MCF 10A (cell line): ENCODE data around the gene TRIML2. TPM values are rescaled to one million over a fixed set of nuclear protein-coding genes. Genes with fewer than 3 reads are reported as not detected.
A peak's percentile ranks its signal among the peaks of the same experiment; 100 is the strongest.

Experiments used
- BruUV-seq: library from RNA; stranded (reverse); fragments of 400-500 nt; replicated peaks from 2 replicates; lab custom pipeline; 2021; lab: Mats Ljungman, UMichigan
- CTCF ChIA-PET: fragments of 300-600 bp; sonication (Branson Sonifier 250); formaldehyde crosslinking; extraction: SDS; loops from one replicate; lab custom pipeline; 2021; ENCODE audit warnings: antibody characterized with exemption, inconsistent platforms; lab: Yijun Ruan, JAX
- POLR2A ChIA-PET: fragments of 300-600, 350-650 bp; sonication (Branson Sonifier 250); formaldehyde crosslinking; extraction: SDS; loops from one replicate; lab custom pipeline; 2020; ENCODE audit warnings: antibody characterized with exemption, inconsistent platforms; lab: Yijun Ruan, JAX
- DNase-seq: peaks from one replicate; pipeline ENCODE4 v3.0.0-alpha.2; 2018; ENCODE audit not compliant: unreplicated experiment
- H3K27ac Mint-ChIP-seq: one replicate; pipeline ENCODE4 v1.8.0; 2022; ENCODE audit warnings: mild to moderate bottlenecking, low read depth, mixed read lengths; ENCODE audit not compliant: unreplicated experiment
- H3K27me3 Mint-ChIP-seq: one replicate; pipeline ENCODE4 v1.8.0; 2022; ENCODE audit warnings: mixed read lengths; ENCODE audit not compliant: insufficient read depth, unreplicated experiment
- H3K36me3 Mint-ChIP-seq: one replicate; pipeline ENCODE4 v1.8.0; 2022; ENCODE audit warnings: mild to moderate bottlenecking, moderate library complexity, mixed read lengths; ENCODE audit not compliant: insufficient read depth, unreplicated experiment
- H3K4me1 Mint-ChIP-seq: one replicate; pipeline ENCODE4 v1.8.0; 2022; ENCODE audit warnings: mixed read lengths; ENCODE audit not compliant: insufficient read depth, unreplicated experiment
- H3K4me3 Mint-ChIP-seq: one replicate; pipeline ENCODE4 v1.8.0; 2022; ENCODE audit warnings: mild to moderate bottlenecking, moderate library complexity, mixed read lengths; ENCODE audit not compliant: unreplicated experiment
- H3K9me3 Mint-ChIP-seq: one replicate; pipeline ENCODE4 v1.8.0; 2022; ENCODE audit warnings: mixed read lengths; ENCODE audit not compliant: unreplicated experiment
- intact Hi-C: fragments of 100-400 bp; cut with micrococcal nuclease; formaldehyde crosslinking; loops from 2 replicates; pipeline ENCODE4 v1.14.1; 2022
- total RNA-seq: library from RNA; stranded (reverse); gene quantifications from 2 replicates; pipeline ENCODE4 v1.2.3, GENCODE V29; 2022
- TF ChIP-seq, protein P1 (sequence below): fragments of 200-600 bp; IDR thresholded peaks from one replicate; pipeline ENCODE4 v1.8.0; 2022; ENCODE audit warnings: antibody characterized with exemption, mild to moderate bottlenecking; ENCODE audit not compliant: unreplicated experiment

The TRIML2 gene
- total RNA-seq, 1 experiment from 2014 or later = 6.7 TPM

DNA sequence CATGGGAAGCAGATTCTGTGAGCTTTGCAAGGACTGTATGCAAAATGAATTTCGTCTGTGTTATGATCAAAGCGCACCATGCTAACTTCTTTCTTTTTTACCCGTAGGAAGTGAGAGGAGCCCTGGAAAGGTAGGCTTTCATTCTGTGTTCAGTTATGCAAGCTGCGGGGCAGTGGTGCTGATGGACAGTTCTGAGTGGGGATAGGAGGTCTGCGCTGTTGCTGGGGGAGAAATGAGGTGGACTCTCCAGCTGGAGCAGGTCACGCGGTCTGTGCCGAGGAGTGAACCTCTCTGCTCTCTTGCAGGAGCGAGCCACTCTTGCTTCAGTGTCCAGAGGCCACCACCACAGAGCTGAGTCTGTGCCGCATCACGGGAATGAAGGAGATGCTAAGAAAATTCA is 34.3 kb upstream of the TRIML2 start:
- H3K4me1 Mint-ChIP-seq = peaks cover 5% of the 10 kb centered on the region
- peak; percentile 13 for DNase-seq
- TF ChIP-seq, protein P1, sequence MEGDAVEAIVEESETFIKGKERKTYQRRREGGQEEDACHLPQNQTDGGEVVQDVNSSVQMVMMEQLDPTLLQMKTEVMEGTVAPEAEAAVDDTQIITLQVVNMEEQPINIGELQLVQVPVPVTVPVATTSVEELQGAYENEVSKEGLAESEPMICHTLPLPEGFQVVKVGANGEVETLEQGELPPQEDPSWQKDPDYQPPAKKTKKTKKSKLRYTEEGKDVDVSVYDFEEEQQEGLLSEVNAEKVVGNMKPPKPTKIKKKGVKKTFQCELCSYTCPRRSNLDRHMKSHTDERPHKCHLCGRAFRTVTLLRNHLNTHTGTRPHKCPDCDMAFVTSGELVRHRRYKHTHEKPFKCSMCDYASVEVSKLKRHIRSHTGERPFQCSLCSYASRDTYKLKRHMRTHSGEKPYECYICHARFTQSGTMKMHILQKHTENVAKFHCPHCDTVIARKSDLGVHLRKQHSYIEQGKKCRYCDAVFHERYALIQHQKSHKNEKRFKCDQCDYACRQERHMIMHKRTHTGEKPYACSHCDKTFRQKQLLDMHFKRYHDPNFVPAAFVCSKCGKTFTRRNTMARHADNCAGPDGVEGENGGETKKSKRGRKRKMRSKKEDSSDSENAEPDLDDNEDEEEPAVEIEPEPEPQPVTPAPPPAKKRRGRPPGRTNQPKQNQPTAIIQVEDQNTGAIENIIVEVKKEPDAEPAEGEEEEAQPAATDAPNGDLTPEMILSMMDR = no peak
- no peaks in the 10 kb centered on the region for H3K27me3 Mint-ChIP-seq
- H3K27ac Mint-ChIP-seq = no peak overlapping the region
- intact Hi-C loops = no loop called here
- H3K4me3 Mint-ChIP-seq = no peak overlapping the region
- H3K9me3 Mint-ChIP-seq = no peaks in the 10 kb centered on the region
- CTCF ChIA-PET = interaction anchor here (0.6 kb wide), 1 partner anchor 27 kb away, joined by 3 read pairs; no protein-coding TSS in a partner anchor
- POLR2A ChIA-PET = no interaction called here
- H3K36me3 Mint-ChIP-seq = no peaks in the 10 kb centered on the region
- no TSS peak for BruUV-seq

DNA sequence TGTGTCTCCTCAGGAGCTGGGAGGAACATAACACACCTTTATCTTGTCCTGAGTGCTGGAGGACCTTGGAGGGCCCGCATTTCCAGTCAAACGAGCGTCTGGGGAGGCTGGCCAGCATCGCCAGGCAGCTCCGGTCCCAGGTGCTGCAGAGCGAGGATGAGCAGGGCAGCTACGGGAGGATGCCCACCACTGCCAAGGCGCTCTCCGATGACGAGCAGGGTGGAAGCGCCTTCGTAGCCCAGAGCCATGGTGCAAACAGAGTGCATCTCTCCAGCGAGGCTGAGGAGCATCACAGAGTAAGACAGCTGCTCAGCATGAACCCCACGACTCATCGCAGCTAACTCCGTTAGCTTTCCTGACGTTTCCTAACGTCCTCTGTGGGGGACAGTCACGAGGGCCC is 30.3 kb upstream of the TRIML2 start:
- Mint-ChIP-seq H3K36me3 (no peaks in the 10 kb centered on the region), H3K27ac (no peak overlapping the region), H3K9me3 (no peaks in the 10 kb centered on the region), H3K27me3 (no peaks in the 10 kb centered on the region), H3K4me1 (peaks cover 5% of the 10 kb centered on the region), H3K4me3 (no peak overlapping the region)
- CTCF ChIA-PET = interaction anchor here (0.6 kb wide), 1 partner anchor 145 kb away, joined by 3 read pairs; no protein-coding TSS in a partner anchor
- TF ChIP-seq, protein P1 = no peak
- BruUV-seq = no TSS peak
- intact Hi-C loops = no loop called here
- POLR2A ChIA-PET = interaction anchor here (1.7 kb wide), 1 partner anchor 12 kb away, joined by 4 read pairs; no protein-coding TSS in a partner anchor
- DNase-seq = no peak

DNA sequence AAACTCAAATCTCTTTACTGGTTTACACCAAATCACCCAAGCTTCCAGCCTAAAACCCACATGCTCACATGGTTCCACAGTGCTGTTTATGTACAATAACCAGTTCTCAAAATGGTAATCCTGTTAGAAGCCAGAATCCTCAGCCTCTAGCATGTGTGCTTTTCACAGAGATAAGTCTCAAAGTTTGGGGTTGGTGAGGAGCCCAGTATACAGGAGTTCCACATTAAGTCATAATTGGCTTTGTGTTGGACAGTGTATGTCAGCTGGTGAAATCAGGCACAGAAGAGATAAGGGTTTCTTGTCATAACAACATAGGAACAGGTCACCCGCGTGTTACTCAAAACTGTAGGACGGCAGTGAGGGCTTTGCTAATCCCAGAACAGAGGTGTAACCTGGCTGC is 29.7 kb upstream of the TRIML2 start, which contains the start of gene TRIML1:
Gene TRIML1 (plus strand): TSS at position 301 of the 400 bp plus-strand sequence. CDS start 118 bp downstream, outside the sequence.
- ChIA-PET CTCF (no interaction called here), POLR2A (interaction anchor here (1.7 kb wide), 1 partner anchor 12 kb away, joined by 4 read pairs; no protein-coding TSS in a partner anchor)

DNA sequence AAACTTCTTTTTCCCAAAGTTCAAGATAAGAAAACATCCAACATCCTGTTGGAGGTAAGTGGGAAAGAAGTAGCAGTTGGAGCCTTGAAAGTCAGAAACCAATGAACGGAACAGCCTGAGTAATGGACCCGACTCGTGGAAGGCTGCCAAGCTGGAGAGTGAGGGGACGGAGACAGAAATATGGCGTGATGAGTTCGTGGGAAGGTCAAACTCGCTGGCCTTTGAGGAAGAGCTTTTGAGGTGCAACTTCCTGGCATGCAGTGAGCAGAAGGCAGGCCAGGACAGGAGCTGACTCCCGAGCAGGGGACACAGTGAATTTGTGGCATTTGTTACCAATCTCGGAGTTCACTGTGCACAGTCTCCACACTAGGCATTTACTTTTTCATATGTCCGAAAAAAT is 28.8 kb upstream of the TRIML2 start:
- H3K4me3 Mint-ChIP-seq = no peak overlapping the region

More for the DNA sequence above, 29.7 kb upstream of the TRIML2 start, which contains the start of gene TRIML1:
- H3K27me3 Mint-ChIP-seq = no peaks in the 10 kb centered on the region
- intact Hi-C loops = no loop called here
- TF ChIP-seq, protein P1 = no peak
- H3K9me3 Mint-ChIP-seq = no peaks in the 10 kb centered on the region
- no peak for DNase-seq
- no peaks in the 10 kb centered on the region for H3K36me3 Mint-ChIP-seq
- H3K27ac Mint-ChIP-seq = no peak within 1 kb of the TSS
- no peak within 1 kb of the TSS for H3K4me3 Mint-ChIP-seq
- peaks cover 5% of the 10 kb centered on the region for H3K4me1 Mint-ChIP-seq
- BruUV-seq = no TSS peak

More for the DNA sequence above, 28.8 kb upstream of the TRIML2 start:
- Mint-ChIP-seq H3K4me1 (no peaks in the 10 kb centered on the region), H3K27ac (no peak overlapping the region), H3K27me3 (no peaks in the 10 kb centered on the region), H3K9me3 (no peaks in the 10 kb centered on the region), H3K36me3 (no peaks in the 10 kb centered on the region)
- POLR2A ChIA-PET = interaction anchor here (1.7 kb wide), 1 partner anchor 11 kb away, joined by 4 read pairs; no protein-coding TSS in a partner anchor
- no peak for DNase-seq
- TF ChIP-seq, protein P1 = no peak
- CTCF ChIA-PET = no interaction called here
- no TSS peak for BruUV-seq
- intact Hi-C loops = no loop called here
